Mesendoderm (in vitro differentiated cells): ENCODE measurements around the gene SPATA12.

ENCODE experiments used
- DNase-seq: peaks from one replicate; pipeline ENCODE4 v3.0.0; 2013
- H2AK5ac ChIP-seq: 2 replicates; pipeline ENCODE4 v1.6.1; 2013; ENCODE audit warnings: low read length, inconsistent platforms
- H2BK120ac ChIP-seq: 2 replicates; pipeline ENCODE4 v1.6.1; 2013; ENCODE audit warnings: low read depth, mild to moderate bottlenecking, low read length, moderate library complexity, mixed read lengths
- H2BK15ac ChIP-seq: replicated peaks from 2 replicates; pipeline ENCODE4 v1.6.1; 2013; ENCODE audit warnings: low read depth, mild to moderate bottlenecking, moderate library complexity
- H2BK5ac ChIP-seq: 2 replicates; pipeline ENCODE4 v1.6.1; 2013; ENCODE audit warnings: low read length, inconsistent platforms
- H3K18ac ChIP-seq: 2 replicates; pipeline ENCODE4 v1.6.1; 2013; ENCODE audit warnings: mild to moderate bottlenecking, low read length, mixed read lengths
- H3K23ac ChIP-seq: one replicate; pipeline ENCODE4 v1.6.1; 2013; ENCODE audit warnings: low read length
- H3K27ac ChIP-seq: 2 replicates; pipeline ENCODE4 v1.5.1; 2013; ENCODE audit warnings: low read depth, mild to moderate bottlenecking, inconsistent platforms, low read length, moderate library complexity
- H3K27me3 ChIP-seq: 2 replicates; pipeline ENCODE4 v1.6.1; 2013; ENCODE audit warnings: low read length, control low read depth, mild to moderate bottlenecking, inconsistent platforms; ENCODE audit not compliant: insufficient read depth, poor library complexity
- H3K36me3 ChIP-seq: 2 replicates; pipeline ENCODE4 v1.6.1; 2013; ENCODE audit warnings: low read length, inconsistent platforms; ENCODE audit not compliant: control insufficient read depth, insufficient read depth
- H3K4ac ChIP-seq: one replicate; pipeline ENCODE4 v1.6.1; 2013; ENCODE audit warnings: low read depth, mild to moderate bottlenecking, low read length, moderate library complexity
- H3K4me1 ChIP-seq: 2 replicates; pipeline ENCODE4 v1.6.1; 2013; ENCODE audit warnings: low read depth, low read length, inconsistent platforms; ENCODE audit not compliant: control insufficient read depth
- H3K4me2 ChIP-seq: 2 replicates; pipeline ENCODE4 v1.6.1; 2013; ENCODE audit warnings: low read length
- H3K4me3 ChIP-seq: 2 replicates; pipeline ENCODE4 v1.5.1; 2013; ENCODE audit warnings: mild to moderate bottlenecking, low read length
- H3K56ac ChIP-seq: one replicate; pipeline ENCODE4 v1.6.1; 2013; ENCODE audit warnings: low read length
- H3K79me1 ChIP-seq: 2 replicates; pipeline ENCODE4 v1.6.1; 2013; ENCODE audit warnings: low read length, inconsistent platforms
- H3K79me2 ChIP-seq: 2 replicates; pipeline ENCODE4 v1.6.1; 2013; ENCODE audit warnings: mild to moderate bottlenecking, low read length; ENCODE audit not compliant: control insufficient read depth, insufficient read depth
- H3K9ac ChIP-seq: 2 replicates; pipeline ENCODE4 v1.6.1; 2013; ENCODE audit warnings: low read length, inconsistent platforms
- H4K5ac ChIP-seq: one replicate; pipeline ENCODE4 v1.6.1; 2013; ENCODE audit warnings: low read length
- H4K8ac ChIP-seq: one replicate; pipeline ENCODE4 v1.6.1; 2013; ENCODE audit warnings: low read depth, mild to moderate bottlenecking, control low read depth, low read length, moderate library complexity
- WGBS: extraction: QIAGEN DNeasy Blood & Tissue Kit; methylation state at CpG from one replicate; pipeline ENCODE4 v1.1.7; 2013; ENCODE audit warnings: low lambda C conversion rate, missing lambda C conversion rate; ENCODE audit not compliant: insufficient coverage; ENCODE audit errors: extremely low coverage; 5-methylcytosine and 5-hydroxymethylcytosine counted together

SPATA12 gene

GRCh38 chr3:57017459-57017845 lies 43.0 kb upstream of the SPATA12 start:
- Histone ChIP-seq H3K18ac (peak overlapping the region; percentile 62), H3K79me2 (no peaks in the 10 kb centered on the region), H2BK15ac (no peak overlapping the region), H3K4me1 (peaks cover 11% of the 10 kb centered on the region), H3K27me3 (no peaks in the 10 kb centered on the region), H2AK5ac (no peak overlapping the region), H3K23ac (no peak overlapping the region), H2BK120ac (no peak overlapping the region), H4K5ac (no peak overlapping the region), H4K8ac (no peak overlapping the region), H3K9ac (no peak overlapping the region), H2BK5ac (no peak overlapping the region), H3K4me2 (no peak overlapping the region), H3K4ac (peak overlapping the region; percentile 46), H3K36me3 (no peaks in the 10 kb centered on the region), H3K4me3 (no peak overlapping the region), H3K56ac (peak overlapping the region; percentile 28), H3K27ac (peak overlapping the region; percentile 0), H3K79me1 (no peaks in the 10 kb centered on the region)
- WGBS = no CpG with 5 or more reads among the region's 8 CpGs
- peak; percentile 51 for DNase-seq

- Histone ChIP-seq H3K9ac (no peak overlapping the region), H2BK5ac (no peak overlapping the region), H3K27ac (no peak overlapping the region), H3K4me1 (peaks cover 11% of the 10 kb centered on the region), H3K27me3 (no peaks in the 10 kb centered on the region), H3K18ac (no peak overlapping the region), H2BK15ac (no peak overlapping the region), H3K79me2 (no peaks in the 10 kb centered on the region), H3K4me2 (no peak overlapping the region), H2BK120ac (no peak overlapping the region), H3K56ac (no peak overlapping the region), H2AK5ac (no peak overlapping the region), H3K4me3 (no peak overlapping the region), H4K5ac (no peak overlapping the region), H3K79me1 (no peaks in the 10 kb centered on the region), H3K23ac (no peak overlapping the region), H4K8ac (no peak overlapping the region), H3K4ac (no peak overlapping the region), H3K36me3 (no peaks in the 10 kb centered on the region)
- no peak for DNase-seq
Measured at GRCh38 chr3:57018246-57018645, 42.2 kb upstream of the SPATA12 start.

GRCh38 chr3:57019057-57019456 lies 41.4 kb upstream of the SPATA12 start:
- no peak overlapping the region for H3K4ac ChIP-seq
- H2BK5ac ChIP-seq = no peak overlapping the region
- H3K56ac ChIP-seq = no peak overlapping the region
- DNase-seq = no peak
- H3K18ac ChIP-seq = no peak overlapping the region
- H3K27ac ChIP-seq = no peak overlapping the region
- no peaks in the 10 kb centered on the region for H3K36me3 ChIP-seq
- H4K8ac ChIP-seq = no peak overlapping the region
- no CpG with 5 or more reads among the region's 3 CpGs for whole genome bisulfite sequencing
- H2BK15ac ChIP-seq = no peak overlapping the region
- H3K79me1 ChIP-seq = no peaks in the 10 kb centered on the region
- no peak overlapping the region for H3K23ac ChIP-seq
- peaks cover 11% of the 10 kb centered on the region for H3K4me1 ChIP-seq
- no peak overlapping the region for H3K4me3 ChIP-seq
- no peak overlapping the region for H2AK5ac ChIP-seq
- H2BK120ac ChIP-seq = no peak overlapping the region
- no peaks in the 10 kb centered on the region for H3K79me2 ChIP-seq
- no peaks in the 10 kb centered on the region for H3K27me3 ChIP-seq
- H3K4me2 ChIP-seq = no peak overlapping the region
- H4K5ac ChIP-seq = no peak overlapping the region
- no peak overlapping the region for H3K9ac ChIP-seq

GRCh38 chr3:57025237-57025636 lies 35.2 kb upstream of the SPATA12 start:
- H2BK120ac ChIP-seq = no peak overlapping the region
- no peak overlapping the region for H3K4me3 ChIP-seq
- H3K4me1 ChIP-seq = no peaks in the 10 kb centered on the region
- H3K56ac ChIP-seq = no peak overlapping the region
- H3K23ac ChIP-seq = no peak overlapping the region
- H3K79me1 ChIP-seq = no peaks in the 10 kb centered on the region
- no peak overlapping the region for H4K8ac ChIP-seq
- H3K4me2 ChIP-seq = no peak overlapping the region
- H3K27me3 ChIP-seq = no peaks in the 10 kb centered on the region
- no peak overlapping the region for H4K5ac ChIP-seq
- no peak for DNase-seq
- H2AK5ac ChIP-seq = no peak overlapping the region
- H3K18ac ChIP-seq = no peak overlapping the region
- H3K36me3 ChIP-seq = no peaks in the 10 kb centered on the region
- H3K9ac ChIP-seq = no peak overlapping the region
- H3K79me2 ChIP-seq = no peaks in the 10 kb centered on the region
- H3K4ac ChIP-seq = no peak overlapping the region
- H2BK5ac ChIP-seq = no peak overlapping the region
- no peak overlapping the region for H3K27ac ChIP-seq
- WGBS = no CpG with 5 or more reads among the region's 3 CpGs
- H2BK15ac ChIP-seq = no peak overlapping the region

GRCh38 chr3:57026944-57027343 lies 33.5 kb upstream of the SPATA12 start:
- Histone ChIP-seq H3K4me3 (no peak overlapping the region), H3K56ac (no peak overlapping the region), H3K27ac (no peak overlapping the region), H3K4ac (no peak overlapping the region), H3K9ac (no peak overlapping the region), H2BK5ac (no peak overlapping the region), H2BK120ac (no peak overlapping the region), H3K4me2 (no peak overlapping the region), H3K79me2 (no peaks in the 10 kb centered on the region), H2AK5ac (no peak overlapping the region), H4K5ac (no peak overlapping the region), H3K79me1 (no peaks in the 10 kb centered on the region), H3K18ac (no peak overlapping the region), H3K4me1 (no peaks in the 10 kb centered on the region), H2BK15ac (no peak overlapping the region), H3K36me3 (no peaks in the 10 kb centered on the region), H4K8ac (no peak overlapping the region), H3K27me3 (no peaks in the 10 kb centered on the region), H3K23ac (no peak overlapping the region)
- no peak for DNase-seq
- no CpG with 5 or more reads among the region's 2 CpGs for WGBS

GRCh38 chr3:57029383-57029782 lies 31.1 kb upstream of the SPATA12 start:
- Histone ChIP-seq H2BK15ac (no peak overlapping the region), H3K27ac (no peak overlapping the region), H4K5ac (no peak overlapping the region), H3K27me3 (no peaks in the 10 kb centered on the region), H3K4me1 (no peaks in the 10 kb centered on the region), H3K18ac (no peak overlapping the region), H3K4me2 (no peak overlapping the region), H3K56ac (no peak overlapping the region), H4K8ac (no peak overlapping the region), H2AK5ac (no peak overlapping the region), H3K79me2 (no peaks in the 10 kb centered on the region), H3K36me3 (no peaks in the 10 kb centered on the region), H3K4me3 (no peak overlapping the region), H3K4ac (no peak overlapping the region), H2BK120ac (no peak overlapping the region), H3K23ac (no peak overlapping the region), H3K9ac (no peak overlapping the region), H3K79me1 (no peaks in the 10 kb centered on the region), H2BK5ac (no peak overlapping the region)
- whole genome bisulfite sequencing = no CpG with 5 or more reads among the region's 2 CpGs
- DNase-seq = no peak
